HepG2 (cell line): ENCODE measurements around the gene TRIM44. TPM values are rescaled to one million over a fixed set of nuclear protein-coding genes. Genes with fewer than 3 reads are reported as not detected.

Experiments used
- ATAC-seq: fragments of 200-7000 bp; cut with Tn5 transposase; 3 replicates; pipeline ENCODE4 v1.9.1; 2020; ENCODE audit warnings: mild to moderate bottlenecking, moderate library complexity
- BruUV-seq: library from RNA; stranded (reverse); fragments of 400-500 nt; replicated peaks from 2 replicates; lab custom pipeline; 2021; lab: Mats Ljungman, UMichigan
- CTCF ChIA-PET: fragments of 300-600 bp; formaldehyde crosslinking; extraction: SDS; loops from one replicate; lab custom pipeline; 2021; ENCODE audit warnings: low total read pairs, inconsistent platforms, low intra/inter-chr PET ratio; lab: Yijun Ruan, JAX
- POLR2A ChIA-PET: fragments of 350-600 bp; sonication (Branson Sonifier 250); formaldehyde crosslinking; loops from one replicate; lab custom pipeline; 2020; ENCODE audit warnings: antibody characterized with exemption, inconsistent platforms; lab: Yijun Ruan, JAX
- DNase-seq: peaks from one replicate; pipeline ENCODE4 v3.0.0-alpha.2; 2015; ENCODE audit warnings: low spot score
- FAIRE-seq: peaks from 3 replicates; lab custom pipeline; 2011; peaks lifted over from hg19 to GRCh38; lab: Jason Lieb, UNC
- H2AFZ ChIP-seq: one replicate; pipeline ENCODE4 v1.6.1; 2011; ENCODE audit warnings: low read length, inconsistent platforms
- H3K27ac ChIP-seq: fragments of 300-600 bp; 3 replicates; pipeline ENCODE4 v1.8.0; 2011; ENCODE audit warnings: mixed run types, mild to moderate bottlenecking, mixed read lengths, low read length, inconsistent platforms; ENCODE audit not compliant: insufficient read depth; ENCODE audit errors: extremely low read length
- H3K27me3 ChIP-seq, 2 experiments: fragments of 200-600 bp in 1 of 2; 2 replicates in 1 of 2; 3 replicates in 1 of 2; pipeline versions ENCODE4 v1.6.0 to v1.8.0; 2011; ENCODE audit warnings: low read length in 2 of 2, mild to moderate bottlenecking in 2 of 2, moderate library complexity in 2 of 2, inconsistent platforms in 1 of 2; ENCODE audit not compliant: insufficient read depth in 2 of 2, control insufficient read depth in 1 of 2
- H3K36me3 ChIP-seq, 2 experiments: fragments of 200-600 bp in 1 of 2; replicated peaks in 1 of 2; 2 replicates in 1 of 2; 3 replicates in 1 of 2; pipeline versions ENCODE4 v1.5.1 to v1.8.0; 2011; ENCODE audit warnings: low read length in 2 of 2, inconsistent platforms in 1 of 2; ENCODE audit not compliant: insufficient read depth in 2 of 2, control insufficient read depth in 1 of 2
- H3K4me1 ChIP-seq: 2 replicates; pipeline ENCODE4 v1.5.1; 2012; ENCODE audit warnings: low read length, inconsistent platforms; ENCODE audit not compliant: insufficient read depth
- H3K4me2 ChIP-seq: 2 replicates; pipeline ENCODE4 v1.6.0; 2011; ENCODE audit warnings: low read depth, low read length, inconsistent platforms
- H3K4me3 ChIP-seq, 3 experiments: fragments of 200-600 bp in 1 of 3; sonication (generic), shearing (Covaris generic) in 1 of 3; replicated peaks in 1 of 3; 2 replicates each; pipeline ENCODE4 v1.5.1; 2011 to 2016; ENCODE audit warnings: low read length in 3 of 3, inconsistent platforms in 2 of 3, low read depth in 2 of 3, mild to moderate bottlenecking in 2 of 3, control low read depth in 1 of 3, mixed read lengths in 1 of 3; ENCODE audit not compliant: insufficient read depth in 1 of 3
- H3K79me2 ChIP-seq: one replicate; pipeline ENCODE4 v1.6.1; 2011; ENCODE audit warnings: low read length, inconsistent platforms; ENCODE audit not compliant: insufficient read depth
- H3K9ac ChIP-seq: 2 replicates; pipeline ENCODE4 v1.6.0; 2011; ENCODE audit warnings: mild to moderate bottlenecking, low read depth, low read length, inconsistent platforms; ENCODE audit not compliant: insufficient read depth
- H3K9me3 ChIP-seq: 2 replicates; pipeline ENCODE4 v1.5.1; 2012; ENCODE audit warnings: mild to moderate bottlenecking, low read length
- H4K20me1 ChIP-seq: 2 replicates; pipeline ENCODE4 v1.6.0; 2011; ENCODE audit warnings: inconsistent platforms, mild to moderate bottlenecking, low read length, moderate library complexity; ENCODE audit not compliant: insufficient read depth
- CREB3 ChIP-seq: sonication (generic); formaldehyde crosslinking; IDR thresholded peaks from 2 replicates; pipeline ENCODE4 v1.5.0; 2020; ENCODE audit warnings: missing genetic modification reagents
- HNRNPH1 ChIP-seq: fragments of 200-400 bp; formaldehyde crosslinking; optimal IDR thresholded peaks from 2 replicates; pipeline ENCODE3; 2017; ENCODE audit warnings: mild to moderate bottlenecking, low read depth, low read length
- NCOA1 ChIP-seq: sonication (generic); formaldehyde crosslinking; IDR thresholded peaks from 2 replicates; pipeline ENCODE4 v1.9.0; 2021; ENCODE audit warnings: missing genetic modification reagents
- NCOA2 ChIP-seq: sonication (generic); formaldehyde crosslinking; IDR thresholded peaks from 2 replicates; pipeline ENCODE4 v1.8.0; 2022; ENCODE audit warnings: inconsistent platforms
- RARA ChIP-seq: IDR thresholded peaks from 2 replicates; pipeline ENCODE4 v1.6.1; 2016; ENCODE audit warnings: missing genetic modification reagents, missing compliant biosample characterization
- STAG1 ChIP-seq: sonication (generic); formaldehyde crosslinking; IDR thresholded peaks from 2 replicates; pipeline ENCODE4 v1.4.0; 2020; ENCODE audit warnings: missing genetic modification reagents
- ZNF121 ChIP-seq: sonication (generic); formaldehyde crosslinking; IDR thresholded peaks from 2 replicates; pipeline ENCODE4 v1.5.0; 2020; ENCODE audit warnings: mild to moderate bottlenecking, missing genetic modification reagents
- ZNF563 ChIP-seq: sonication (generic); formaldehyde crosslinking; IDR thresholded peaks from 2 replicates; pipeline ENCODE4 v1.8.0; 2022; ENCODE audit warnings: mild to moderate bottlenecking, moderate library complexity, missing genetic modification reagents
- WGBS: methylation state at CpG from one replicate; pipeline ENCODE4 v1.1.6; 2017; ENCODE audit warnings: low lambda C conversion rate; 5-methylcytosine and 5-hydroxymethylcytosine counted together
- in situ Hi-C: cut with HindIII; loops from 2 replicates; pipeline ENCODE4 v1.10.0; 2017; ENCODE audit warnings: low pct_unique_long_range_greater_than_20kb; ENCODE audit not compliant: extremely low pct_ligation_motif_present
- intact Hi-C: fragments of 100-400 bp; cut with micrococcal nuclease; formaldehyde crosslinking; loops from one replicate; pipeline ENCODE4 v1.10.0; 2022; ENCODE audit not compliant: unreplicated experiment
- polyA plus RNA-seq, 8 experiments: library from polyadenylated mRNA; depleted of rRNA in 3 of 8; stranded (reverse) in 7 of 8; unstranded in 1 of 8; fragments of >200 nt; fragmentation: Illumina TruSeq in 4 of 8; extraction: Trizol in 4 of 8; gene quantifications; 2 replicates each; pipeline versions ENCODE4 v1.2.1 to v1.2.3, GENCODE V29; 2011 to 2016; ENCODE audit warnings: low read depth in 4 of 8, missing spikeins in 1 of 8, mixed read lengths in 1 of 8; ENCODE audit not compliant: insufficient read depth in 1 of 8
- total RNA-seq, 5 experiments: library from RNA; depleted of rRNA; stranded (reverse); fragments of >200 nt; fragmentation: Illumina TruSeq; extraction: Trizol; gene quantifications; 2 replicates each; pipeline ENCODE4 v1.2.3, GENCODE V29; 2016; ENCODE audit warnings: low read depth in 1 of 5

TRIM44 gene
- total and polyA plus RNA-seq, 2 of the 13 experiments (the other 11 are each of a cell fraction or from before 2014, with no cell fraction given) = 22.7 to 50.3 TPM

- Histone ChIP-seq H3K79me2 (no peaks in the 10 kb centered on the region), H3K9me3 (no peaks in the 10 kb centered on the region), H2AFZ (no peak overlapping the region), H3K9ac (no peak overlapping the region), H4K20me1 (no peaks in the 10 kb centered on the region), H3K4me1 (no peaks in the 10 kb centered on the region), H3K27ac (no peak overlapping the region), H3K27me3 (no peaks in the 10 kb centered on the region), H3K36me3 (no peaks in the 10 kb centered on the region), H3K4me3 (no peak overlapping the region), H3K4me2 (no peak overlapping the region)
- WGBS = 95% methylated on average over 3 of the region's 3 CpGs
- ATAC-seq (no peak), FAIRE-seq (no peak), DNase-seq (no peak)
- intact Hi-C loops (no loop called here), in situ Hi-C loops (no loop called here)
- CTCF ChIA-PET = no interaction called here
- POLR2A ChIA-PET = no interaction called here
- BruUV-seq = no TSS peak
- TF ChIP-seq NCOA2 (CRISPR knock-in tag) = no peak
- no peak for TF ChIP-seq NCOA1
These were observed 46.8 kb downstream of the TRIM44 start for GRCh38 chr11:35709376-35709775.

GRCh38 chr11:35711173-35711910 is 48.8 kb downstream of the TRIM44 start:
- DNase-seq = no peak
- intact Hi-C loops (loop anchor here (10.0 kb wide), 3 partner anchors 97 to 423 kb away; partner anchors contain the start of gene FJX1), in situ Hi-C loops (no loop called here)
- TF ChIP-seq CREB3 (CRISPR knock-in tag) (no peak), ZNF563 (CRISPR knock-in tag) (no peak), ZNF121 (CRISPR knock-in tag) (peak; percentile 64; the same call in 1 of the 2 replicates), HNRNPH1 (no peak), STAG1 (CRISPR knock-in tag) (peak; percentile 22; the same call in 1 of the 2 replicates), RARA (no peak)
- BruUV-seq = no TSS peak
- Histone ChIP-seq H3K79me2 (no peaks in the 10 kb centered on the region), H3K4me2 (no peak overlapping the region), H3K4me3 (no peak overlapping the region), H2AFZ (no peak overlapping the region), H3K36me3 (no peaks in the 10 kb centered on the region), H4K20me1 (0 out of 2 replicates have a peak, but pooled peaks cover 3% of the 10 kb centered on the region), H3K27ac (no peak overlapping the region), H3K9me3 (no peaks in the 10 kb centered on the region), H3K27me3 (no peaks in the 10 kb centered on the region), H3K9ac (no peak overlapping the region), H3K4me1 (no peaks in the 10 kb centered on the region)
- WGBS = 97% methylated on average over 3 of the region's 3 CpGs
- no peak for FAIRE-seq
- POLR2A ChIA-PET = no interaction called here
- no peak for ATAC-seq
- CTCF ChIA-PET = interaction anchor here (0.7 kb wide), 1 partner anchor 114 kb away, joined by 4 read pairs; no protein-coding TSS in a partner anchor
